Fibroblast of mammary gland (primary cell): ENCODE measurements around the gene AGAP1.

Experiments
- DNase-seq: peaks from one replicate; pipeline ENCODE4 v3.0.0-alpha.2; 2010; ENCODE audit warnings: low read depth
- H3K4me3 ChIP-seq: 2 replicates; pipeline ENCODE4 v1.5.1; 2011; ENCODE audit warnings: low read depth, mild to moderate bottlenecking, low read length, moderate library complexity; ENCODE audit not compliant: control insufficient read depth
- CTCF ChIP-seq: conservative IDR thresholded peaks from 2 replicates; pipeline ENCODE4 v1.5.1; 2011; ENCODE audit warnings: low read depth, low read length, inconsistent platforms; ENCODE audit not compliant: control insufficient read depth, insufficient read depth

AGAP1 gene

DNA sequence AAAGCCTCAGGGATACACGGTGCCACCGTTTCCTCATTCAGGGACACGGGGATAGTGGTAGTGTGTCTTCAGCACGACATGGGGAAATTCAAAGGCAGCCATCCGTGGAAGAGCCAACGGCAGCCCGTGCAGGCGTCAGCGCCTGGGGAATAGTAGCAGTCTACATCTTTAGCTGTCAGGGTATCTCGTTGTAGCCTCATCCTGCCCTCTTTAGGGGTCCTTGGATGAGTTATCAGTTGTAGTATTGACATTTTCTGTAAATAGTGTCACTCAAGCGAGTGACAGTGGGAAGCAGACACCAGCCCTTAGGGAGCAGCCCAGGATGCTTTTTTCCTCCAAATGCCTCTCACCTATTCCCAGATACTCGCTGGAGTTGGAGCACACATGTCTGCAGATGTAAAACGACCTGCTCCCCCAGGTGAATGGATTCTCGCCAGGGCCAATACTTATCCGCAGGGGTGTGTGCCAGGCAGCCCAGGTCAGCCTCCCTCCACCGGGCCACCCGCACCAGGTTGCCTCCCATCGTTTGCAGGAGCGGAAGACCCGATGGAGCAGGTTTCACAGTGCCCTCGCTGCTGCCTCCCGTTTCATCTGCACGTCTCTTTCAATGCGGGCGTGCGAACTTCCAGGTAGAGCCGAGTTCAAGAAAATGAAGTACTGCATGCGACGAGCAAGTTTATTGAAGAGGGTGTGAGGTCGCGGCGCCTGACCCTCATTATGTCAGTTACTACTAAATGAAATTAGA is 41.0 kb downstream of the AGAP1 start:
- H3K4me3 ChIP-seq, result no peak overlapping the region
- no peak for DNase-seq
- TF ChIP-seq CTCF, result no peak

DNA sequence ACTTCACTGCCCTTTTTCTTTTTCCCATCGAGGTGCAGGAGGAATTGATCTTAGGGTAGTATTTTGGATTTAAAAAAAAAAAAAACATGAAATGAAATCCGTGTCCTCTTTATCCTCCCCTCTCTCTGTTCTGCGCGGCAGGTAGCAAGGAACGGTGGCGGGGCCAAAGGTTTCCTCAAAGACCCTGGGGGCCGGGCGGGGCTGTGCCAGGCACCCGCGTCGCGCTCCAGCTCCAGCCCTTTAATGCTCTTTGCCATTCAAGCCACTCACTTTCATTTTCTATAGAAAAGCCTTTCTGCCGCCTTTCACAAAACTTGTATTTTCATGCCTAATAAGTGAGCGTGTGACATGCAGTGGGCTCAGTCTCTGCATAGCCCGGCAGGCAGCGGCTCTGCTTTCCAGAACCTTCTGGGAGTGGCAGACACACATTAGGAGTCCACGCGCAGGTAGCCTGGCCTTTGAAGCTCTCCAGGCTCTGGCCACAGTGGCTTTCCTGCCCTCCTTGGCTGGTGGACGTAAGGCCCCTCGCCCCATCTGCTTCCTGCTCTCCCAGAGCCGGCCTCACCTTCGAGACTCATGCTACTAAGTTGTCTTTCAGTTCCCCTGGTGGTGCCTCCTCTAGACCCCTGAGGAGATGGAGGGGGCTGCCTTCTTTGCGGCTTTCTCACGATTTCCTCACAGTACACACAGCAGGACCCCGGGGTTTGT is 41.7 kb downstream of the AGAP1 start:
- no peak for TF ChIP-seq CTCF
- DNase-seq, result no peak
- H3K4me3 ChIP-seq, result no peak overlapping the region

- no peak for TF ChIP-seq CTCF
- H3K4me3 ChIP-seq, result no peak overlapping the region
- DNase-seq, result no peak
Measured at GRCh38 chr2:235536711-235537110, 42.9 kb downstream of the AGAP1 start.

DNA sequence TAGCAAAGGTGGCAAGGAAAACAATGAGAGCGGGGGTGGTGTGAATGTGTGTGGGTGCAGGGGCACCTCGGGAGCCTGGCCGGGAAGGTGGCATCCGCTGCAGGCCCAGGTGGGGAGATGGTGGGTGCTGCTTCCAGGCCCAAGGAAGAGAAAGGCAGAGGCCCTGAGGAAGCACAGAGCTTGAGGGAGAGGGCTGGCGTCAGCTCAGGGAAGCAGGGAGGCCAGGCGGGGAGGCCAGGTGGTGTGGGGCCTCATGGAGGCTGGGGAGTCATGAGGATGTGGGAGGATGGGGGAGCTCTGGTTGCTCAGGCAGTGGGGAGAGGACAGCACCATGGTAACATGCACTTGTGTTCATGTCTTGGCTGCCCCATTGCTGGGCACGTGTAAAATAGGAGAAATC is 43.3 kb downstream of the AGAP1 start:
- no peak overlapping the region for H3K4me3 ChIP-seq
- no peak for TF ChIP-seq CTCF
- no peak for DNase-seq

GRCh38 chr2:235537587-235537986 is 43.7 kb downstream of the AGAP1 start:
- no peak for TF ChIP-seq CTCF
- H3K4me3 ChIP-seq, result no peak overlapping the region
- no peak for DNase-seq

GRCh38 chr2:235538144-235538639 is 44.3 kb downstream of the AGAP1 start:
- H3K4me3 ChIP-seq, result no peak overlapping the region
- TF ChIP-seq CTCF, result no peak
- DNase-seq, result no peak

GRCh38 chr2:235538981-235539380 is 45.1 kb downstream of the AGAP1 start:
- TF ChIP-seq CTCF, result no peak
- DNase-seq, result no peak
- no peak overlapping the region for H3K4me3 ChIP-seq
